HG03139 (cell line): ENCODE measurements around the gene TEX2.

Source experiments
- ATAC-seq: cut with Tn5 transposase; IDR thresholded peaks from one replicate; pipeline ENCODE4 v1.9.1; 2021; ENCODE audit not compliant: unreplicated experiment

TEX2 gene

DNA sequence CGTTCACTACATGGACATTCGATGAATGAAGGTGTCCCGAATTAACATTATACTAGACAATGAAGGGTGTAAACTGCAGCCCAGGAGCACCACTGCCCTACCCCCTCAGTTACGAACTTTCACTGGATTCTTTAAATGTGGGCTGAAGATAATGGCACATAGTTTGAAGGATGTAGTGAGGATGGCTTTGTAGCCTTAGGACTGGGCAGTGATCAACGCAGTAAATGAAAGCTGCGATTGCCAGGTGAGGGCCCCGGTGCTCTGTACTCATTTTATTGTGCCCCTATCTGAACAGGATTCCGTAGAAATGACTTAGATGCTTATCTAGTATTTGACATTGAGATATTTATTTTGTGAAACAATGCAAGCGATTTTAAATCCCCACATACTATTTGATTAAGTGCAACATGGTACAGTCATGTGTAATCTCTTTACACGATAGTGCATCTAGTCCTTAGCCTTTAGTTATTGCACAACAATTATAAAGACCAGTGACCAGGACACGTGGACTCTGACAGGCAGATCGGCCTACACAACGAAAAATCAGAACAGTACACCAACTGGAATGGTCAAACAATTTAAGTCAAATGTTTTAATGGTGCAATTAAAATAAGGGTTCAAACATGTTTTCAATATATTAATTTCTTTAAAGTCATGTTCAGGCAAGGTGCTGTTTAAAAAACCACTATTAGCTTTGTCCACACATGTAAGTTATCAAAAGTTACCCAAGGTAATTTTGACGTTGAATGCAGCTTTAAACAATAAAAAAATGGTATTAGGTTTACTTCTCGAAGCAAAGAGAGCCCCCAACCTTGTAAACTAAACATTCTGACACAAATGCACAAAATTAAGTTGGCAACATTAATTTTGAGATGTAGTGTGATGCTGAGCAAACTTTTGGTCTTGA is 115.7 kb downstream of the TEX2 start:
- ATAC-seq, result no peak

DNA sequence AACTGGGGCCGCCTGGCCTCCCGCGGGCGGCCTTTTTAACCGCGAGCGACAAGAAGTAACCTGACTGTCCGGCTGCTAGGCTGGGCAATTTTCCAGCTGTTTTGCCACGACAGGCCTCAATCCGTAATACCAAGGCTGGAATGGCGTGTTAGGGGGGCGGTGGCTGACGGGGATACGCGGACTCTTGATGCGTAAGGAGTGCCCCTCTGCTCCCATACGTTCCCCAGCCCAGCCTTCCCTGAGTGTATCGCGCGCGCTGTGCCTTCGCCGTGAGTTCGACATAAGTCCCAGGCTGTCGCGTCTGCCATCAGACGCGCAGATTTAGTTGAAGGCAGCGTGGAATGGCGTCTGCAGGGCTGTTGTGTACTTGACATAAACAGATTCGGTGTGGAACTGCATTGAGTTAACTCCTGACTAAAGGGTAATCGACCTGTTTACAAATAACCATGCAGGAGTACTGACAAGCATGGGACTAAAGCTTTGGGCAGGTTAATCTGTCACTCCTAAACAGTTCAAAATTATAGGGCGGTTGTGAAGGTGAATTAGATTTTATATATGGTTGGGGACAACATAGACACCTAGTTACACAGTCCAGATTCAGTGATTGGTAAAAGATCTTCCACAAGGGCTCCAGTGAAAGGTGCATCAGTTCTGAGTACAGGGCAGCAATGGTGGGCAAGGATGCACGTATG is 116.5 kb downstream of the TEX2 start:
- peak; percentile 7 for ATAC-seq

DNA sequence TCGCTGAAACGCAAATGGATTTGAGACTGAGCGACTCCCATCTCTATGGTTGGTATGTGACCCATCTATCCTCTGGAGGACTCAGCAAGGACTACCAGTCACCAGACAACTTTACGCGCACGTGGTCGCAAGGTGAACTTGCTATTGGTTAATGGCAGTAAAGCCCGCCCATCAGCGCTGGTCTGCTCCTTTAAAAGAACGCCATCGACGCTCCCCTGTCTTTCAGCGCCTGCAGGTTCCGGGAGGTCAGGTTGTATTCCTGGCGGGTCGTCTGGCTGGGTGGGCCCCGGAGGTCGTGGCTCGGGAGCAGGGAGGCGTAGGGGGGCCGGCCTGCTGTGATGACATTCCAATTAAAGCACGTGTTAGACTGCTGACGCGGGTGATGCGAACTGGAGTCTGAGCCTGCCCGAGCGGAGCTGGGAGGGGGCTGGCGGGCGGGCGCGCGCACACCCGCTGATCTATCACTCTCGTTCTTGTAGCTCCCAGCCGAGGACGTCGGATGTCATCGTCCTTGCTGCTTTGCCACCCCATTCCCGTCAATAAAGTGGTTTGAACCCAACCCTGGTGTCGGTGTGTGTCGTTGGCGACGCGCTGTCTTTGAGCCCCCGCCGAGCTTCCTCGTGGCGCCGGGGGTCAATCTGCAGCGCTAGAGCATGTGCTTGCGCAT is 117.2 kb downstream of the TEX2 start:
- peak; percentile 93 for ATAC-seq

GRCh38 chr17:64145375-64145750 is 117.7 kb downstream of the TEX2 start:
- ATAC-seq, result peak; percentile 4

DNA sequence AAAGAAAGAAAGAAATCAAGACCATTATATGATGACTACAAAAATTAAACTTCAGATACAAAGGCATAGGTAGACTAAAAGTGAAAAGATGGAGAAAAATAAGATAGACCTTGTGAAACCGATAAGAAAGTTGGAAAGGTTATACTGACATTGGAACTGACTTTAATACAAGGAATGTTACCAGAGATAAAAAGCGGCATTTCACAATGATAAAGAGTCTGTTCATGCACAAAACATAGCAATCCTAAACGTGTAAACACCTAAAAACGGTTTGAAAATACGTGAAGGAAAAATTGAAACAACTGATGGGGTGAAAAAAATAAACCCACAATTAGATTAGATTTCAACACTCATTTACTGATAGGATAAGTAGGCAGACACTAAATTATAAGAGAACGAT is 123.5 kb downstream of the TEX2 start:
- ATAC-seq, result no peak

- ATAC-seq, result no peak
Measured at GRCh38 chr17:64138441-64138840, 124.6 kb downstream of the TEX2 start.

DNA sequence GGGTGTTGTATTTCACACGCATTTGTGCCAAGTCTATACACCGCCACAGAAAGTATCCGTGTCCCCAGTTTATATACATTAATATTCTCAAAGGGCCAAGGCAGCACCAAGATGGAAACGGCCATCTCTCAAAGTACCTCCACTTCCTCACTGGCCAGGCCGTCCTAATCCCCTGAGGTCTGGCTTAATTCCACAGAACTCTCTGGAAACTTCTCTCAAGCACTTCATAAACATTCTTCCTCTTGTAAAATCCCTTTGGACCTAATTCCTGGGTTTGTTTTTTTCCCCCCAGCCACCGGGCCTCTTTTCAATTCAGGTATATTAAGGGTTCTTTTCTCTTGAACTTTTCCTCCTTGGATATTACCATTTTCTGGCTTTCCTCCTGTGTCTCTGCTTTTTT is 128.1 kb downstream of the TEX2 start:
- no peak for ATAC-seq

DNA sequence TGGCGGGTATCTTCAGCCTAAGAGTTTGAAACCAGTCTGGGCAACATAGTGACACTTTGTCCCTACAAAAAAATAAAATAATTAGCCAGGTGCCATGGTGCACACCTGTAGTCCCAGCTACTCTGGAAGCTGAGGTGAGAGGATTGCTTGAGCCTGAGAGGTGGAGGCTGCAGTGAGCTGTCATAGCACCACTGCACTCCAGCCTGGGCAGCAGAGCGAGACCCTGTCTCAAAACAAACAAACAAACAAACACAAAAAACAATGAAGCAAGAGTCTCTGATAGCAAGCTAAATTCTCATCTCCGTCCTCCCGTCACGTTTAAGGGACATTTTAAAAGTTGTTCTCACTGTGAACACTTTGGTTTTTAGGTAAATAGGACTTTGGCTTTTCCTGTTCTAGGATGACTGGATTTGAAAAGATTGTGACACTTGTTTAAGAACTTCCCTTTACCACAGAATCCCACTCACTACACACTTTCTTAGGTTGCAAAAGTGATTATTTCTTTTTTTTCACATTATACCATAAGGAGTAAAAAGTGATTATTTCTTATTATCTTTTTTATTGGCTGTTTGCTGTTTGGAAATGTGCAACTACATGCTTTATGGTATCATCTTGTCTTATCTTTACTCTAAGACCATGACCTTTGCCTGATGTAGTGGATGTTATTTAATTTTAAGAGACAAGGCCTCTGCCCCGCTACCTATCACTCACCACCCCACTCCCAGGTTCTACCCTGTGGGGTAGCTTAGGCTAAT is 128.7 kb downstream of the TEX2 start:
- no peak for ATAC-seq

DNA sequence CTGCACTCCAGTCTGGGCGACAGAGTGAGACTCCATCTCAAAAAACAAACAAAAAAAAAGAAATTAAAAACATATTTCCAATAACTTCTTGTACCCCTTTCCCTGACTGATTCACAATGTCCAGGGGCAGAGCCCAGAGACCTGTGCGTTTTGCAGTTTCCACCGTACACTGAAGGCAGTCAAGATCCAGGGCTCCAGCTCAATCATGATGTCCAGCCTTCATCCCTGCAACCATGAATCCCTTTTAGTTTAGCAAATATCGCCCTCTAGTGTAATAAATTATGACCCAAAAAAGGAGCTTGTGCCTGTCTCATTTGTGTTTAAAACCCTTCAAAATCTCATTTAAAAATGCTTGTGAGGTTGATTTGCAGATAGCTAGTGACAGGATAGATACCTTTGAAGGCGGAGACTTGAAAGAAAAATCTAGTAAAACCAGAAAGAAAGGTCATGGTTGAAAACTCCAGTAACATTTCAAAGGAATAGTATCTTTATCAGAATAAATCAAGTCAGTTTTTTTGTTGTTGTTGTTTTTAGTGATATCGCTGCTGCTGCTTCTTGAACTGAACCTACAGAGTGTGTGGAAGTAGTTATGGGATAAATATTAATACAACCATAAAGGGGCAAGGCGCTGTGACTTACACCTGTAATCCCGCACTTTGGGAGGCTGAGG is 129.4 kb downstream of the TEX2 start:
- no peak for ATAC-seq

GRCh38 chr17:64131606-64132270 is 131.3 kb downstream of the TEX2 start:
- no peak for ATAC-seq

DNA sequence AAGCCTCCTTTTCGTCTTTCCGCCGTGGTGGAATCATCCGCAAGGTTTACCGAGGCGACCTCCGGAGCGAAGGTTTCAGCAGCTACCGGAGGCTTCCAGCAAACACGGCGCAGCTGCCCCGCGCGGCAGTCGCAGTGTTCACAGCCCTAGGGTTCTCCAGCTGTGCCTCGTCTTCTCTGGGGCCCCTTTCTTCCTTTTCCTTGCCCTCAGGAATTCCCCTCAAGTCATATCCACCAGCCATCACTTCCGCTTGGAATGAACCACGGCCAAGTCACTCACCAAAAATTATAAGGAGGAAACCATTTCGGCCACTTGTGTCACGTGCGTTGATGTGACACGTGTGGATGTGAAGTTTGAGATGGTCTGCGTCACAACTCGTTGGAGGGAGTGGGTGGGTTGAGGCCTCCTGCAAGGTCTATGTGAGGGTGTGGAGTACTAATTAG is 132.5 kb downstream of the TEX2 start:
- ATAC-seq, result peak; percentile 8

GRCh38 chr17:64129765-64130558 is 133.1 kb downstream of the TEX2 start, which contains the start of gene ERN1:
Gene ERN1 (minus strand): TSS chr17:64130144. CDS start chr17:64130029, 115 bp downstream.
- peak; percentile 85 for ATAC-seq

DNA sequence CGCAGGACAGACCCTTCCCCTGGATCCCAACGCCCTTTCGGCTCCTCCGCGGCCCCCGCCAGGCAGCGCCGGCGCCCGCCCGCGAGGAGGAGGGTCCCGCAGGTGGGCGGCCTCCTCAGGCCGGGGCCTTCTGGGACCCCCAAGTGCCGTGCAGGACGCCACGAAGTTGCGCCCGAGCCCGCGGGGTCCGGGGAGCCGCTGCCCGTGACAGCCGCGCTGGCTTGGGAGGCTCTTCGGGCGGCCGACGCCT is 133.6 kb downstream of the TEX2 start:
- ATAC-seq, result peak; percentile 4

DNA sequence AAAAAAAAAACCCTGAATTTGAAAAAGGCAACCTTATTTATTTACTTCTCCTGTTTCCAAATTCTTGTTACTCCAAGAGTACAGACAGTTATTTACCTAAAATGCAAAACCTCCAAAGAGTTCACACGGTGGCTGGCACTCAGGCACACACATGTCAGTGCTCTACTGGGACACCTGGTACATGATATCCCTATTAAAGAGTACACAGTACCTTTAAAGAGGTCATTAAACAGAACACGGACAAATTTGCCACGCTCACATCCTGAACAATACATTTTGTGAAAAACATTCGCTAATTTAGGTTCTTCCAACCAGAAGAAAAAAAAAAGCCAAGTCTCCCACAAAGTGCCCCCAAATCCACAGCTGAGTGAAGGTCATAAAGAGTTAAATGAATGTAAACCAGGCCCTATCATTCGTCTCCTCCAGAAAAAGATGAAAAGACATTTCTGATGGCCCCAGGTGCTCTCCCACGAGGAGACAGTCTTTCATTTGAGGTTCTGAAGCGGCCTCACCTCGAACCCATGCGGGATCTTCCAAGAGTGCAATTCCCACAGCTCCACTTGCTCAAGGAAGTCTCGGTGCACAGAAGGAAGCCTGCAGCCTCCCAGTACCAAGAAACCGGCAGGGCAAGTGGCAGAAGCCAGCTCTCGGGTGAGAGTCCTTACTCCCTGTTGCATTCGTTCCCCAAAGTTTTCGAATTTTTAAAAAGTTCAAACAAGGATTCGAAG is 134.1 kb downstream of the TEX2 start:
- ATAC-seq, result no peak

DNA sequence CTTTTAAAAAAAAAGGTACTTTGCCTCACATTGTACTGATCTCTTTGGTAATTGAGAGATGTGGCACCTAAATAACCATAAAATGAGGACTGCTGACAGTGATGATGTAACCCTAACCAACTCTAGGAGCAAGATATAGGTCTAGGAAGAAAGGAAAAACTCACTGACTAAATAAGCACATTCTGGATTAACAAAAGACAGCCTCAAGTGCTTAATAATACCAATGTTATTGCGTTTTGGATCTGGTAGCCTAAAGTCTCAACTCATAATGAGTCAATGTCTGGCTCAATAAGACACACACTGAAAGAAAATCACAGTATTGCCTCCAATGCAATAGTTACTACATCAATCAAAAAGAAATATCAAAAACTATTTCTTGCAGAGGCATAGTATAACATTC is 136.1 kb downstream of the TEX2 start:
- ATAC-seq, result no peak

DNA sequence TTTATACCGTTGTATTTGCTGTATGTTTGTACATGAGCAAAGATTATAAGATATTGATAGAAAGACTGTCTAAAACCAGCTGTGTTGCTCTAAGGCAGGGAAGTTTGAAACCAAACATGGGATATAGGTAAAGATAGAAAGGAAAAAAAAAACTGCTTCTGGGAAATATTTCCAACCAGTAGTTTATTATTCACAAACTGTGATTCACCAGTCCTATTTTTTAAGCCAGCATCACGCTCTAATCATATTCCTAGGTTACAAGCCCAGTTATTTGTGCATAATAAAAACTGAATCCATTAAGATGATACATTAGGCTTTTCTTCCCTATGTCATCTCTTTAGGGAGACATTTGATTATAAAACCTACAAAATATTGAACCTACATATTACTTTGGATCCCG is 137.1 kb downstream of the TEX2 start:
- no peak for ATAC-seq

- ATAC-seq, result no peak
Measured at GRCh38 chr17:64124609-64125008, 138.5 kb downstream of the TEX2 start.

GRCh38 chr17:64123114-64123513 is 139.9 kb downstream of the TEX2 start:
- no peak for ATAC-seq
